K562 (cell line): ENCODE data around the gene NRCAM. TPM values are rescaled to one million over a fixed set of nuclear protein-coding genes. Genes with fewer than 3 reads are reported as not detected.

Experiments used
- MCM3 ChIP-seq: fragments of 450-650 bp; IDR thresholded peaks from 2 replicates; pipeline ENCODE4 v1.6.1; 2016
- MEIS2 ChIP-seq: fragments of 450-650 bp; IDR thresholded peaks from 2 replicates; pipeline ENCODE4 v1.6.1; 2014; ENCODE audit warnings: mild to moderate bottlenecking; ENCODE audit not compliant: partially characterized antibody
- PTTG1 ChIP-seq: fragments of 450-650 bp; IDR thresholded peaks from 2 replicates; pipeline ENCODE4 v1.6.1; 2016; ENCODE audit warnings: low read depth, mild to moderate bottlenecking, missing genetic modification characterization, missing compliant biosample characterization
- RBBP5 ChIP-seq: fragments of 200-600 bp; sonication (generic); IDR thresholded peaks from 2 replicates; pipeline ENCODE4 v1.6.1; 2012; ENCODE audit warnings: borderline replicate concordance, mild to moderate bottlenecking, low read length, control low read depth, inconsistent platforms; ENCODE audit not compliant: insufficient read depth, poor library complexity, severe bottlenecking
- SMARCE1 ChIP-seq: fragments of 450-650 bp; IDR thresholded peaks from 2 replicates; pipeline ENCODE4 v1.7.1; 2016; ENCODE audit warnings: mild to moderate bottlenecking
- ZNF318 ChIP-seq, 2 experiments: fragments of 450-650 bp; IDR thresholded peaks; 2 replicates each; pipeline ENCODE4 v1.6.1; 2016; ENCODE audit warnings: mild to moderate bottlenecking in 2 of 2, borderline replicate concordance in 1 of 2, low read depth in 1 of 2, moderate library complexity in 1 of 2
- ZNF398 ChIP-seq: fragments of 250-450 bp; sonication (Bioruptor Pico); IDR thresholded peaks from 2 replicates; pipeline ENCODE4 v1.8.0; 2021; ENCODE audit warnings: moderate library complexity, mild to moderate bottlenecking, inconsistent platforms
- ZNF780A ChIP-seq: fragments of 250-450 bp; sonication (Bioruptor Pico); IDR thresholded peaks from 2 replicates; pipeline ENCODE4 v1.5.0; 2021; ENCODE audit warnings: mild to moderate bottlenecking
- polyA plus RNA-seq, 8 experiments: library from polyadenylated mRNA; depleted of rRNA in 4 of 8; stranded (reverse) in 5 of 8; unstranded in 3 of 8; fragments of >200 nt; fragmentation: Nextera tagmentation in 2 of 8; fragmentation: Illumina TruSeq in 1 of 8; extraction: Ambion mirVana in 2 of 8; extraction: Trizol in 1 of 8; gene quantifications; 2 replicates each; pipeline versions ENCODE4 v1.2.1 to v1.2.3, GENCODE V29; 2011 to 2014; ENCODE audit warnings: inconsistent platforms in 1 of 8, missing spikeins in 1 of 8
- total RNA-seq, 7 experiments: library from RNA; depleted of rRNA in 6 of 7; stranded (reverse); fragments of >200 nt in 6 of 7; fragmentation: Illumina TruSeq in 2 of 7; extraction: Trizol in 2 of 7; gene quantifications; 2 replicates each; pipeline versions ENCODE4 v1.2.1 to v1.2.3, GENCODE V29; 2011 to 2021; ENCODE audit warnings: low replicate concordance in 1 of 7

Gene NRCAM
- total and polyA plus RNA-seq, 9 of the 15 experiments (the other 6 are each of a cell fraction or from before 2014, with no cell fraction given): 0.03 to 0.54 (median 0.12) TPM; not detected in 1

GRCh38 chr7:108376206-108376605, 80.0 kb downstream of the NRCAM start (continued):
- TF ChIP-seq PTTG1 (tag): no peak
- TF ChIP-seq ZNF398: no peak
- TF ChIP-seq RBBP5: no peak
- no peak for TF ChIP-seq ZNF318 (IDR thresholded peaks at IDR 0.05; ENCODE audit: borderline replicate concordance in 1 of 2, low read depth in 1 of 2)
- no peak for TF ChIP-seq MEIS2
- no peak for TF ChIP-seq MCM3
- no peak for TF ChIP-seq ZNF780A (CRISPR knock-in tag)
- no peak for TF ChIP-seq SMARCE1
- TF ChIP-seq, all 486 proteins: peak for 0
